A673 (cell line): ENCODE results near the gene CDKN2B-AS1. TPM values are rescaled to one million over a fixed set of nuclear protein-coding genes. Genes with fewer than 3 reads are reported as not detected.

ENCODE experiments used
- BruUV-seq: library from RNA; stranded (reverse); fragments of 400-500 nt; replicated peaks from 2 replicates; lab custom pipeline; 2021; lab: Mats Ljungman, UMichigan
- CTCF ChIA-PET: fragments of 300-600 bp; sonication (Branson Sonifier 250); formaldehyde crosslinking; loops from one replicate; lab custom pipeline; 2022; ENCODE audit warnings: antibody characterized with exemption; lab: Charles Lee
- POLR2A ChIA-PET: fragments of 300-600 bp; sonication (Branson Sonifier 250); formaldehyde crosslinking; loops from one replicate; lab custom pipeline; 2022; ENCODE audit warnings: antibody characterized with exemption; ENCODE audit not compliant: low non-redundant PET; lab: Charles Lee
- DNase-seq: peaks from one replicate; pipeline ENCODE4 v3.0.0-alpha.2; 2015; ENCODE audit warnings: low spot score
- H3K27ac ChIP-seq: fragments of 200-600 bp; sonication (generic); 2 replicates; pipeline ENCODE4 v1.5.1; 2016; ENCODE audit warnings: mixed run types, low read depth, mild to moderate bottlenecking, mixed read lengths, antibody characterized with exemption, low read length; ENCODE audit not compliant: poor library complexity, severe bottlenecking
- H3K27me3 ChIP-seq: fragments of 200-600 bp; sonication (generic); replicated peaks from 2 replicates; pipeline ENCODE4 v1.6.1; 2017; ENCODE audit warnings: mixed run types, low read depth, mild to moderate bottlenecking, mixed read lengths, antibody characterized with exemption, low read length; ENCODE audit not compliant: insufficient read depth, poor library complexity
- H3K36me3 ChIP-seq: fragments of 200-600 bp; sonication (generic); 2 replicates; pipeline ENCODE4 v1.6.1; 2016; ENCODE audit warnings: mixed run types, mild to moderate bottlenecking, mixed read lengths, antibody characterized with exemption, low read length; ENCODE audit not compliant: insufficient read depth, poor library complexity, severe bottlenecking
- H3K4me1 ChIP-seq: fragments of 200-600 bp; sonication (generic); 2 replicates; pipeline ENCODE4 v1.6.1; 2017; ENCODE audit warnings: mixed run types, mild to moderate bottlenecking, mixed read lengths, antibody characterized with exemption, low read length; ENCODE audit not compliant: insufficient read depth, poor library complexity, severe bottlenecking
- H3K4me3 ChIP-seq: fragments of 200-600 bp; sonication (generic); 2 replicates; pipeline ENCODE4 v1.5.1; 2016; ENCODE audit warnings: low read depth, mixed run types, mild to moderate bottlenecking, mixed read lengths, low read length; ENCODE audit not compliant: poor library complexity, severe bottlenecking
- H3K9me3 ChIP-seq: fragments of 200-600 bp; sonication (generic); 2 replicates; pipeline ENCODE4 v1.6.1; 2016; ENCODE audit warnings: mixed run types, low read depth, mild to moderate bottlenecking, mixed read lengths, antibody characterized with exemption, low read length; ENCODE audit not compliant: poor library complexity, severe bottlenecking
- EZH2 ChIP-seq: fragments of 200-600 bp; sonication (generic); IDR thresholded peaks from 2 replicates; pipeline ENCODE4 v1.6.1; 2017; ENCODE audit warnings: borderline replicate concordance, low read depth, mild to moderate bottlenecking, mixed read lengths, antibody characterized with exemption, low read length; ENCODE audit not compliant: poor library complexity, severe bottlenecking
- intact Hi-C: fragments of 100-400 bp; cut with micrococcal nuclease; formaldehyde crosslinking; loops from one replicate; pipeline ENCODE4 v1.10.0; 2022; ENCODE audit not compliant: unreplicated experiment
- total RNA-seq: library from RNA; stranded (reverse); gene quantifications from 2 replicates; pipeline ENCODE4 v1.2.3, GENCODE V29; 2021
- TF ChIP-seq, protein P1 (sequence below): fragments of 300-800, 200-600 bp; sonication (generic); conservative IDR thresholded peaks from 2 replicates; pipeline ENCODE4 v1.5.1; 2017; ENCODE audit warnings: low read depth, mild to moderate bottlenecking, antibody characterized with exemption, low read length, moderate library complexity, mixed read lengths

The CDKN2B-AS1 gene
- total RNA-seq, 1 experiment from 2014 or later, result not detected

DNA sequence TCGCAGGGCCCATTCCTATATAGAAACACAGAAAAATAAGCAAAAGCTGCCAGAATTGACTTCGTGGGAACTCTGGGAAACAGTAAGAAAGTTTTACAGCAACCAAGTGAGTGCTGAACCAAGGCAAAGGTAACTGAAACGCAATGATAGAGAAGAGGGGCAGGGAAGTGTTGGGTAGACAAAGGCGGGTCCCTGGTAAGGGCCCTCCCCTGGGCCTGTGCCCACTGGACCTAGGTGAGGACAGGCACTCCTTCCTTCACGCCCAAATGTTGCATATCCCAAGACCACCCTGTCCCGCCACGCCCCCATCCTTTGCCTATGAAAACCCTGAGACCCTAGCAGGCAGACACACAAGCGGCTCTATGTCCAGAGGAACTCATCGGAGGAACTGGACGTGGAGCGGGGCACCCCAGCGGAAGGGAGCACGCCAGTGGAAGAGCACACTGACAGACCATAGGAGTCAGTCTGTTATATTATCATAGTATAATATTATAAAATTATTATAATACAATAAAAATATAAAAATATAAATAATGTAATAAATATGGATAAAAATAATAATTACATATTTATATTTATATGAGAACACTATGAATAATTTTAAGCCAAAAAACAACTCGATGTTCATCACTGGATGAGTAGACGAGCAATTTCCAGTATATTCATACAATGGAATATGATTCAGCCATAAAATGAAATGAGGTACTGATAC, 28.3 kb upstream of the CDKN2B-AS1 start:
- no peak for DNase-seq
- ChIA-PET POLR2A (no interaction called here), CTCF (no interaction called here)
- no TSS peak for BruUV-seq
- no peak overlapping the region for H3K4me3 ChIP-seq
- no peaks in the 10 kb centered on the region for H3K4me1 ChIP-seq
- intact Hi-C loops, result no loop called here
- no peaks in the 10 kb centered on the region for H3K36me3 ChIP-seq
- no peak overlapping the region for H3K27ac ChIP-seq
- TF ChIP-seq EZH2, result no peak
- TF ChIP-seq, protein P1, sequence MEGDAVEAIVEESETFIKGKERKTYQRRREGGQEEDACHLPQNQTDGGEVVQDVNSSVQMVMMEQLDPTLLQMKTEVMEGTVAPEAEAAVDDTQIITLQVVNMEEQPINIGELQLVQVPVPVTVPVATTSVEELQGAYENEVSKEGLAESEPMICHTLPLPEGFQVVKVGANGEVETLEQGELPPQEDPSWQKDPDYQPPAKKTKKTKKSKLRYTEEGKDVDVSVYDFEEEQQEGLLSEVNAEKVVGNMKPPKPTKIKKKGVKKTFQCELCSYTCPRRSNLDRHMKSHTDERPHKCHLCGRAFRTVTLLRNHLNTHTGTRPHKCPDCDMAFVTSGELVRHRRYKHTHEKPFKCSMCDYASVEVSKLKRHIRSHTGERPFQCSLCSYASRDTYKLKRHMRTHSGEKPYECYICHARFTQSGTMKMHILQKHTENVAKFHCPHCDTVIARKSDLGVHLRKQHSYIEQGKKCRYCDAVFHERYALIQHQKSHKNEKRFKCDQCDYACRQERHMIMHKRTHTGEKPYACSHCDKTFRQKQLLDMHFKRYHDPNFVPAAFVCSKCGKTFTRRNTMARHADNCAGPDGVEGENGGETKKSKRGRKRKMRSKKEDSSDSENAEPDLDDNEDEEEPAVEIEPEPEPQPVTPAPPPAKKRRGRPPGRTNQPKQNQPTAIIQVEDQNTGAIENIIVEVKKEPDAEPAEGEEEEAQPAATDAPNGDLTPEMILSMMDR, result no peak
- no peaks in the 10 kb centered on the region for H3K27me3 ChIP-seq
- H3K9me3 ChIP-seq, result no peaks in the 10 kb centered on the region

DNA sequence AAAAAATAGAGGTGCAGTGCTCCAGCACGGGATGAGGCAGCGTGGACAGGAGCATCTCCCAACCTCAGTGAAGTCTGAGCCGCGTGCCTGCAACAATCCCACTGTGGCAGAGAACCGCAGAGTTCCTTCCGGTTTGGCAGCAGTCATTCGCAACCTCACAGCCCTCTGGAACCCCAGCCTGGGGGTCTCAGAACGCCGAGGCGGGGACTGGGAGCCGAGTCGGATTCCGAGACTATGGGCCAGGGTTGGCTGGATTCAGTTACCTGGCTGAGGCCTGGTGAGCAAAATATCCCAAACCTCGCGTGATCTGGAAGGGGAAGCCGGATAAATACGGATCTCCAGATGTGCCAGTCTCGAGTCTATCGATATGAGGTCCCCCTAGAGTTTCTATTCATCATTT, 27.4 kb upstream of the CDKN2B-AS1 start:
- DNase-seq, result no peak
- BruUV-seq, result no TSS peak
- Histone ChIP-seq H3K27ac (no peak overlapping the region), H3K4me3 (no peak overlapping the region), H3K4me1 (no peaks in the 10 kb centered on the region), H3K27me3 (no peaks in the 10 kb centered on the region), H3K9me3 (no peaks in the 10 kb centered on the region), H3K36me3 (no peaks in the 10 kb centered on the region)
- intact Hi-C loops, result no loop called here
- POLR2A ChIA-PET, result no interaction called here
- TF ChIP-seq, protein P1, result no peak
- no peak for TF ChIP-seq EZH2
- CTCF ChIA-PET, result no interaction called here

DNA sequence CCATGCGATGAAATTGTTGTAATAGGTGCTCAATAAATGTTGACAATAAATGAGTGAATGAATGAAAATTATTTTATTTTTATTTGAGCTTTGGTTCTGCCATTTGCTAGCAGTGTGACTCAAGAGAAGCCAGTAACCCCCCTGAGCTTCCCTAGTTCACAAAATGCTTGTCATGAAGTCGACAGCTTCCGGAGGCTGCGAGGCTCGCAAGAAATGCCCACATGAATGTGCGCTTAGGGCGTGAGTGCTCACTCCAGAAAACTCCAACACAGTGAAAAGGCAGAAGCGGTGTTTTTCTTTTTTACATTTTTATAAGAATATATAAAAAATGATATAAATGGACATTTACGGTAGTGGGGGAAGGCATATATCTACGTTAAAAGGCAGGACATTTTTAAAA, 26.9 kb upstream of the CDKN2B-AS1 start:
- ChIA-PET POLR2A (no interaction called here), CTCF (no interaction called here)
- Histone ChIP-seq H3K4me3 (no peak overlapping the region), H3K27me3 (no peaks in the 10 kb centered on the region), H3K36me3 (no peaks in the 10 kb centered on the region), H3K9me3 (no peaks in the 10 kb centered on the region), H3K27ac (no peak overlapping the region), H3K4me1 (no peaks in the 10 kb centered on the region)
- no peak for DNase-seq
- no TSS peak for BruUV-seq
- TF ChIP-seq EZH2, result no peak
- TF ChIP-seq, protein P1, result no peak
- intact Hi-C loops, result no loop called here
